Muscle layer of duodenum (tissue), 2 donors: ENCODE measurements around the gene FAM53A.

Experiments used
- H3K27ac ChIP-seq: one replicate; pipeline ENCODE4 v1.7.0; 2013; ENCODE audit warnings: mild to moderate bottlenecking, low read length
- H3K27me3 ChIP-seq: one replicate; pipeline ENCODE4 v1.7.0; 2013; ENCODE audit warnings: low read depth, mild to moderate bottlenecking, control low read depth, low read length
- H3K36me3 ChIP-seq, 2 donors: one replicate each; pipeline ENCODE4 v1.7.0; 2013; ENCODE audit warnings: low read length in 2 of 2, control low read depth in 1 of 2, mild to moderate bottlenecking in 1 of 2; ENCODE audit not compliant: insufficient read depth in 2 of 2, control insufficient read depth in 1 of 2
- H3K4me1 ChIP-seq, 2 donors: one replicate each; pipeline ENCODE4 v1.7.0; 2013; ENCODE audit warnings: low read length in 2 of 2, mild to moderate bottlenecking in 2 of 2, control low read depth in 1 of 2, moderate library complexity in 1 of 2; ENCODE audit not compliant: insufficient read depth in 2 of 2, control insufficient read depth in 1 of 2
- H3K4me3 ChIP-seq, 2 donors: one replicate each; pipeline ENCODE4 v1.7.0; 2013; ENCODE audit warnings: low read length in 2 of 2, low read depth in 1 of 2, mild to moderate bottlenecking in 1 of 2
- H3K9me3 ChIP-seq, 2 donors: one replicate each; pipeline ENCODE4 v1.7.0; 2013; ENCODE audit warnings: low read length in 2 of 2, control low read depth in 1 of 2, mild to moderate bottlenecking in 1 of 2; ENCODE audit not compliant: control insufficient read depth in 1 of 2
- donor health status: healthy.

The FAM53A gene

GRCh38 chr4:1695913-1696312, 11.8 kb upstream of the FAM53A start:
- no peaks in the 10 kb centered on the region for H3K27me3 ChIP-seq
- H3K4me3 ChIP-seq = no peak overlapping the region
- H3K9me3 ChIP-seq = no peaks in the 10 kb centered on the region
- H3K27ac ChIP-seq = no peak overlapping the region
- H3K36me3 ChIP-seq = peaks cover 42 to 66% of the 10 kb centered on the region in 2 donors
- H3K4me1 ChIP-seq = no peaks in the 10 kb centered on the region

- Histone ChIP-seq H3K27ac (no peak overlapping the region), H3K4me1 (no peaks in the 10 kb centered on the region), H3K27me3 (no peaks in the 10 kb centered on the region), H3K36me3 (peaks cover 33 to 58% of the 10 kb centered on the region in 2 donors), H3K9me3 (no peaks in the 10 kb centered on the region), H3K4me3 (no peak overlapping the region)
These were observed 9.2 kb upstream of the FAM53A start for GRCh38 chr4:1693131-1693896.

- no peaks in the 10 kb centered on the region for H3K27me3 ChIP-seq
- no peak overlapping the region for H3K27ac ChIP-seq
- no peaks in the 10 kb centered on the region for H3K9me3 ChIP-seq
- no peaks in the 10 kb centered on the region for H3K4me1 ChIP-seq
- H3K4me3 ChIP-seq = no peak overlapping the region
- H3K36me3 ChIP-seq = peaks cover 33 to 50% of the 10 kb centered on the region in 2 donors
These were observed 7.7 kb upstream of the FAM53A start for GRCh38 chr4:1691737-1692373.

GRCh38 chr4:1690698-1691097, 6.6 kb upstream of the FAM53A start:
- no peak overlapping the region for H3K4me3 ChIP-seq
- no peaks in the 10 kb centered on the region for H3K27me3 ChIP-seq
- no peaks in the 10 kb centered on the region for H3K4me1 ChIP-seq
- H3K36me3 ChIP-seq = peaks cover 28 to 44% of the 10 kb centered on the region in 2 donors
- no peaks in the 10 kb centered on the region for H3K9me3 ChIP-seq
- no peak overlapping the region for H3K27ac ChIP-seq

GRCh38 chr4:1686440-1687036, 2.4 kb upstream of the FAM53A start:
- H3K27me3 ChIP-seq = no peaks in the 10 kb centered on the region
- H3K4me1 ChIP-seq = peaks cover 0 to 7% of the 10 kb centered on the region in 2 donors
- no peak overlapping the region for H3K4me3 ChIP-seq
- no peak overlapping the region for H3K27ac ChIP-seq
- H3K9me3 ChIP-seq = no peaks in the 10 kb centered on the region
- H3K36me3 ChIP-seq = peaks cover 4 to 12% of the 10 kb centered on the region in 2 donors

GRCh38 chr4:1685235-1686150, 1.4 kb upstream of the FAM53A start:
- Histone ChIP-seq H3K27ac (no peak overlapping the region), H3K4me1 (peaks cover 0 to 7% of the 10 kb centered on the region in 2 donors), H3K9me3 (no peaks in the 10 kb centered on the region), H3K36me3 (peaks cover 0 to 1% of the 10 kb centered on the region in 2 donors), H3K4me3 (peak overlapping the region in 1 of 2 donors; percentile 68), H3K27me3 (no peaks in the 10 kb centered on the region)

- Histone ChIP-seq H3K4me1 (peaks cover 0 to 7% of the 10 kb centered on the region in 2 donors), H3K27me3 (no peaks in the 10 kb centered on the region), H3K27ac (no peak overlapping the region), H3K4me3 (peak overlapping the region in 1 of 2 donors; percentile 68), H3K9me3 (no peaks in the 10 kb centered on the region), H3K36me3 (no peaks in the 10 kb centered on the region)
These were observed 557 bp upstream of the FAM53A start for GRCh38 chr4:1684506-1685234.

- Histone ChIP-seq H3K36me3 (no peaks in the 10 kb centered on the region), H3K9me3 (no peaks in the 10 kb centered on the region), H3K4me3 (peak overlapping the region; percentile 52 to 71), H3K4me1 (peaks cover 0 to 7% of the 10 kb centered on the region in 2 donors), H3K27ac (peak overlapping the region; percentile 35), H3K27me3 (no peaks in the 10 kb centered on the region)
These were observed 815 bp downstream of the FAM53A start for GRCh38 chr4:1683261-1683735.

GRCh38 chr4:1682860-1683259, 1.3 kb downstream of the FAM53A start:
- Histone ChIP-seq H3K27ac (peak overlapping the region; percentile 35), H3K9me3 (no peaks in the 10 kb centered on the region), H3K4me3 (peak overlapping the region; percentile 52 to 71), H3K36me3 (no peaks in the 10 kb centered on the region), H3K4me1 (peaks cover 0 to 7% of the 10 kb centered on the region in 2 donors), H3K27me3 (no peaks in the 10 kb centered on the region)

GRCh38 chr4:1678244-1678643, 5.9 kb downstream of the FAM53A start:
- no peaks in the 10 kb centered on the region for H3K9me3 ChIP-seq
- no peaks in the 10 kb centered on the region for H3K36me3 ChIP-seq
- no peaks in the 10 kb centered on the region for H3K27me3 ChIP-seq
- H3K27ac ChIP-seq = no peak overlapping the region
- no peak overlapping the region for H3K4me3 ChIP-seq
- H3K4me1 ChIP-seq = no peaks in the 10 kb centered on the region
